Esophagus muscularis mucosa (tissue), 4 donors: Measurements from ENCODE around the gene TMEM108. TPM values are rescaled to one million over a fixed set of nuclear protein-coding genes. Genes with fewer than 3 reads are reported as not detected.

Experiments used
- DNase-seq: peaks from one replicate; pipeline ENCODE4 v3.0.0-alpha.2; 2017; ENCODE audit errors: extremely low spot score
- H3K27ac ChIP-seq, 4 donors: fragments of 200-600 bp; sonication (generic); replicated peaks in 1 of 4; 1 replicate in 3 of 4; 2 replicates in 1 of 4; pipeline ENCODE4 v1.5.1; 2016 to 2019; ENCODE audit warnings: mild to moderate bottlenecking in 1 of 4
- H3K27me3 ChIP-seq, 4 donors: fragments of 200-600 bp; sonication (generic); one replicate each; pipeline versions ENCODE4 v1.5.1 to v1.6.0; 2016 to 2019
- H3K36me3 ChIP-seq, 4 donors: fragments of 200-600 bp; sonication (generic); one replicate each; pipeline ENCODE4 v1.5.1; 2016 to 2019
- H3K4me1 ChIP-seq, 4 donors: fragments of 200-600 bp; sonication (generic); one replicate each; pipeline ENCODE4 v1.5.1; 2016 to 2019
- H3K4me3 ChIP-seq, 4 donors: fragments of 200-600 bp; sonication (generic); 1 replicate in 2 of 4; 2 replicates in 2 of 4; pipeline ENCODE4 v1.5.1; 2016 to 2019; ENCODE audit warnings: mild to moderate bottlenecking in 4 of 4, moderate library complexity in 1 of 4
- H3K9me3 ChIP-seq, 4 donors: fragments of 200-600 bp; sonication (generic); 1 replicate in 3 of 4; 2 replicates in 1 of 4; pipeline ENCODE4 v1.5.1; 2016 to 2019
- EP300 ChIP-seq: sonication (generic); formaldehyde crosslinking; IDR thresholded peaks from one replicate; pipeline ENCODE4 v1.6.1; 2017; ENCODE audit warnings: antibody characterized with exemption
- POLR2A ChIP-seq: fragments of 450-650 bp; IDR thresholded peaks from one replicate; pipeline ENCODE4 v1.6.1; 2017; ENCODE audit warnings: antibody characterized with exemption, moderate library complexity, mild to moderate bottlenecking, low read depth
- POLR2AphosphoS5 ChIP-seq, 2 donors: sonication (generic); formaldehyde crosslinking; IDR thresholded peaks; one replicate each; pipeline ENCODE4 v1.6.1; 2017; ENCODE audit warnings: antibody characterized with exemption in 2 of 2
- WGBS: methylation state at CpG from one replicate; pipeline ENCODE4 v1.1.5; 2018; 5-methylcytosine and 5-hydroxymethylcytosine counted together
- intact Hi-C: fragments of 100-400 bp; cut with DNase I; formaldehyde crosslinking; loops from one replicate; pipeline ENCODE4 v1.15.1; 2023
- total RNA-seq, 4 donors: library from RNA; depleted of rRNA; stranded (reverse); fragments of >200 nt; gene quantifications; one replicate each; pipeline versions ENCODE4 v1.1.0 to v1.2.1, GENCODE V29; 2016
- TF ChIP-seq, protein P1 (sequence below), 3 experiments: fragments of 200-600 bp in 2 of 3; fragments of 450-650 bp in 1 of 3; sonication (generic) in 2 of 3; IDR thresholded peaks; one replicate each; pipeline ENCODE4 v1.5.1; 2017 to 2019; ENCODE audit warnings: antibody characterized with exemption in 3 of 3, mild to moderate bottlenecking in 2 of 3, moderate library complexity in 1 of 3

Gene TMEM108
- total RNA-seq, 4 donors from 2014 or later, result 8.6 to 12.1 (median 11.2) TPM

- no peak overlapping the region for H3K4me3 ChIP-seq
- no peaks in the 10 kb centered on the region for H3K4me1 ChIP-seq
- H3K9me3 ChIP-seq, result no peaks in the 10 kb centered on the region
- 93% methylated on average over 1 of the region's 1 CpG for WGBS
- DNase-seq, result no peak
- TF ChIP-seq POLR2A (no peak), EP300 (no peak), POLR2AphosphoS5 (IDR thresholded peaks at IDR 0.05) (no peak)
- TF ChIP-seq, protein P1, sequence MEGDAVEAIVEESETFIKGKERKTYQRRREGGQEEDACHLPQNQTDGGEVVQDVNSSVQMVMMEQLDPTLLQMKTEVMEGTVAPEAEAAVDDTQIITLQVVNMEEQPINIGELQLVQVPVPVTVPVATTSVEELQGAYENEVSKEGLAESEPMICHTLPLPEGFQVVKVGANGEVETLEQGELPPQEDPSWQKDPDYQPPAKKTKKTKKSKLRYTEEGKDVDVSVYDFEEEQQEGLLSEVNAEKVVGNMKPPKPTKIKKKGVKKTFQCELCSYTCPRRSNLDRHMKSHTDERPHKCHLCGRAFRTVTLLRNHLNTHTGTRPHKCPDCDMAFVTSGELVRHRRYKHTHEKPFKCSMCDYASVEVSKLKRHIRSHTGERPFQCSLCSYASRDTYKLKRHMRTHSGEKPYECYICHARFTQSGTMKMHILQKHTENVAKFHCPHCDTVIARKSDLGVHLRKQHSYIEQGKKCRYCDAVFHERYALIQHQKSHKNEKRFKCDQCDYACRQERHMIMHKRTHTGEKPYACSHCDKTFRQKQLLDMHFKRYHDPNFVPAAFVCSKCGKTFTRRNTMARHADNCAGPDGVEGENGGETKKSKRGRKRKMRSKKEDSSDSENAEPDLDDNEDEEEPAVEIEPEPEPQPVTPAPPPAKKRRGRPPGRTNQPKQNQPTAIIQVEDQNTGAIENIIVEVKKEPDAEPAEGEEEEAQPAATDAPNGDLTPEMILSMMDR (IDR thresholded peaks at IDR 0.05), result no peak
- no peak overlapping the region for H3K27ac ChIP-seq
- no peaks in the 10 kb centered on the region for H3K27me3 ChIP-seq
- no peaks in the 10 kb centered on the region for H3K36me3 ChIP-seq
- intact Hi-C loops, result no loop called here
Measured at GRCh38 chr3:133023362-133023761, 14.8 kb upstream of the TMEM108 start.

- H3K4me1 ChIP-seq, result no peaks in the 10 kb centered on the region
- no peaks in the 10 kb centered on the region for H3K27me3 ChIP-seq
- no peaks in the 10 kb centered on the region for H3K9me3 ChIP-seq
- 93% methylated on average over 3 of the region's 3 CpGs for WGBS
- intact Hi-C loops, result no loop called here
- no peak overlapping the region for H3K4me3 ChIP-seq
- no peak for DNase-seq
- H3K36me3 ChIP-seq, result no peaks in the 10 kb centered on the region
- TF ChIP-seq POLR2A, result no peak
- no peak for TF ChIP-seq POLR2AphosphoS5 (IDR thresholded peaks at IDR 0.05)
- TF ChIP-seq, protein P1 (IDR thresholded peaks at IDR 0.05), result no peak
- no peak for TF ChIP-seq EP300
- no peak overlapping the region for H3K27ac ChIP-seq
Measured at GRCh38 chr3:133025546-133025945, 12.6 kb upstream of the TMEM108 start.

GRCh38 chr3:133032301-133032700, 5.9 kb upstream of the TMEM108 start:
- no peaks in the 10 kb centered on the region for H3K9me3 ChIP-seq
- DNase-seq, result no peak
- H3K27me3 ChIP-seq, result peaks cover 0 to 3% (median 0%) of the 10 kb centered on the region in 4 donors
- TF ChIP-seq, protein P1 (IDR thresholded peaks at IDR 0.05), result no peak
- TF ChIP-seq EP300 (no peak), POLR2A (no peak), POLR2AphosphoS5 (IDR thresholded peaks at IDR 0.05) (no peak)
- 89% methylated on average over 3 of the region's 3 CpGs for WGBS
- intact Hi-C loops, result no loop called here
- H3K36me3 ChIP-seq, result no peaks in the 10 kb centered on the region
- H3K4me1 ChIP-seq, result peaks cover 0 to 1% (median under 1%) of the 10 kb centered on the region in 4 donors
- H3K4me3 ChIP-seq, result no peak overlapping the region
- no peak overlapping the region for H3K27ac ChIP-seq

- Histone ChIP-seq H3K27me3 (peaks cover 0 to 16% (median 2%) of the 10 kb centered on the region in 4 donors), H3K27ac (no peak overlapping the region), H3K4me1 (peaks cover 13 to 50% (median 49%) of the 10 kb centered on the region in 4 donors), H3K4me3 (peak overlapping the region; percentile 67 to 82 (median 70)), H3K9me3 (no peaks in the 10 kb centered on the region), H3K36me3 (no peaks in the 10 kb centered on the region)
- WGBS, result 75% methylated on average over 9 of the region's 9 CpGs
- TF ChIP-seq, protein P1 (IDR thresholded peaks at IDR 0.05), result no peak
- no peak for TF ChIP-seq EP300
- no peak for TF ChIP-seq POLR2A
- no peak for TF ChIP-seq POLR2AphosphoS5 (IDR thresholded peaks at IDR 0.05)
- intact Hi-C loops, result no loop called here
- DNase-seq, result no peak
Measured at GRCh38 chr3:133037436-133037835, 755 bp upstream of the TMEM108 start.

DNA sequence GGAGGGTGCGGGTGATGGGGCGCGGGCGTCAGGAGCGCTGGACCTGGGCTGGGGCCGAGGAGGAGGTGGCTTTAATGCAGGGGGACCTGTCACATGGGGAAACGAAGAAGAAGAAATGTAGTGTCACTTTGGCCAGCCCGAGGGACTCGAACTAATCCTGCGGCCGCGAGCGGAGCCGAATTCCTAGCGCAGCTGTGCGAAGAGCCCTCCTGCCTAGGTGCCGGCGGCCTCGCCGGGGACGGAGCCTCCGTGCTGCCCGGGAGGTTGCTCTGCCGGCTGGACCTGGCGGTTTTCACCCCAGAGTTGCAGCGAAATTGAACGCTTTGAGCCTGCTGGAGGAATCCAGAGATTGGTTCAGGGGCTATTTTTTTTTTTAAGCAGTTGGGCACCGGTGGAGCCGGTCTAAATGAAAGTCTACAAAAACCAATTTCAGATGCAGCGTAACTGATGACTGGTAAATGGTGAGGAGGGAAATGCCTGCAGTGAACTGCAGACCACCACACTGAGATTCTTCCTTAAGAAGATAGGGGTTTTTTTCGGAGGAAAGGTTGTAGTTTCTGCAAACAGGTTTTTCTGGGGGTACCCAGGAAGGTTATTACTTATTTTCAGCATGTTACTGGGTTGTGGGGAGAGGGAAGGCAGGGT, 662 bp downstream of the TMEM108 start:
- Histone ChIP-seq H3K9me3 (no peaks in the 10 kb centered on the region), H3K4me3 (peak overlapping the region; percentile 67 to 82 (median 70)), H3K36me3 (no peaks in the 10 kb centered on the region), H3K27ac (peak overlapping the region; percentile 68 to 83 (median 78)), H3K4me1 (peaks cover 13 to 59% (median 56%) of the 10 kb centered on the region in 4 donors), H3K27me3 (peaks cover 0 to 16% (median 2%) of the 10 kb centered on the region in 4 donors)
- intact Hi-C loops, result no loop called here
- DNase-seq, result no peak
- TF ChIP-seq, protein P1 (IDR thresholded peaks at IDR 0.05), result no peak
- TF ChIP-seq EP300 (no peak), POLR2A (no peak), POLR2AphosphoS5 (IDR thresholded peaks at IDR 0.05) (no peak)
- WGBS, result 4% methylated on average over 12 of the region's 31 CpGs
